ENCODE data around the gene GP9.

The GP9 gene

GRCh38 chr3:129046732-129047552, 13.6 kb upstream of the GP9 start:
- in situ Hi-C loops (cut with HindIII; ENCODE audit: low pct_ligation_motif_present, low sequenced_read_pairs): no loop called here
- no peak overlapping the region for H3K27ac ChIP-seq
- no peak overlapping the region for H3K4me3 ChIP-seq (ENCODE audit: low read depth, low read length)
- H3K27me3 ChIP-seq (replicated peaks): peaks cover 8% of the 10 kb centered on the region
- H3K36me3 ChIP-seq (replicated peaks): no peaks in the 10 kb centered on the region
- no peak for TF ChIP-seq CTCF (IDR thresholded peaks at IDR 0.05; ENCODE audit: low read depth, low read length, missing control alignments)
- DNase-seq: no peak

GRCh38 chr3:129047553-129047839, 13.1 kb upstream of the GP9 start:
- Histone ChIP-seq H3K27me3 (replicated peaks) (peaks cover 8% of the 10 kb centered on the region), H3K36me3 (replicated peaks) (no peaks in the 10 kb centered on the region), H3K4me3 (ENCODE audit: low read depth, low read length) (no peak overlapping the region), H3K27ac (no peak overlapping the region)
- TF ChIP-seq CTCF (IDR thresholded peaks at IDR 0.05; ENCODE audit: low read depth, low read length, missing control alignments): no peak
- no peak for DNase-seq
- in situ Hi-C loops (cut with HindIII; ENCODE audit: low pct_ligation_motif_present, low sequenced_read_pairs): no loop called here

- Histone ChIP-seq H3K36me3 (replicated peaks) (no peaks in the 10 kb centered on the region), H3K4me3 (ENCODE audit: low read depth, low read length) (no peak overlapping the region), H3K27ac (no peak overlapping the region), H3K27me3 (replicated peaks) (peaks cover 8% of the 10 kb centered on the region)
- TF ChIP-seq CTCF (IDR thresholded peaks at IDR 0.05; ENCODE audit: low read depth, low read length, missing control alignments): no peak
- in situ Hi-C loops (cut with HindIII; ENCODE audit: low pct_ligation_motif_present, low sequenced_read_pairs): no loop called here
- DNase-seq: no peak
These were observed 9.9 kb upstream of the GP9 start for GRCh38 chr3:129050556-129051295.

GRCh38 chr3:129051871-129052340, 8.7 kb upstream of the GP9 start:
- DNase-seq: no peak
- in situ Hi-C loops (cut with HindIII; ENCODE audit: low pct_ligation_motif_present, low sequenced_read_pairs): no loop called here
- TF ChIP-seq CTCF (IDR thresholded peaks at IDR 0.05; ENCODE audit: low read depth, low read length, missing control alignments): no peak

GRCh38 chr3:129052675-129053074, 7.9 kb upstream of the GP9 start:
- H3K4me3 ChIP-seq (ENCODE audit: low read depth, low read length): no peak overlapping the region
- no peaks in the 10 kb centered on the region for H3K36me3 ChIP-seq (replicated peaks)
- TF ChIP-seq CTCF (IDR thresholded peaks at IDR 0.05; ENCODE audit: low read depth, low read length, missing control alignments): no peak
- H3K27ac ChIP-seq: no peak overlapping the region
- in situ Hi-C loops (cut with HindIII; ENCODE audit: low pct_ligation_motif_present, low sequenced_read_pairs): no loop called here
- DNase-seq: no peak
- no peaks in the 10 kb centered on the region for H3K27me3 ChIP-seq (replicated peaks)

More at GRCh38 chr3:129051871-129052340, 8.7 kb upstream of the GP9 start:
- H3K27ac ChIP-seq: no peak overlapping the region
- H3K27me3 ChIP-seq (replicated peaks): no peaks in the 10 kb centered on the region
- H3K36me3 ChIP-seq (replicated peaks): no peaks in the 10 kb centered on the region
- H3K4me3 ChIP-seq (ENCODE audit: low read depth, low read length): no peak overlapping the region
